ENCODE measurements around the gene ELMOD1. TPM values are rescaled to one million over a fixed set of nuclear protein-coding genes. Genes with fewer than 3 reads are reported as not detected.

Gene ELMOD1
- total RNA-seq, 1 donor from 2014 or later = 0.55 TPM

DNA sequence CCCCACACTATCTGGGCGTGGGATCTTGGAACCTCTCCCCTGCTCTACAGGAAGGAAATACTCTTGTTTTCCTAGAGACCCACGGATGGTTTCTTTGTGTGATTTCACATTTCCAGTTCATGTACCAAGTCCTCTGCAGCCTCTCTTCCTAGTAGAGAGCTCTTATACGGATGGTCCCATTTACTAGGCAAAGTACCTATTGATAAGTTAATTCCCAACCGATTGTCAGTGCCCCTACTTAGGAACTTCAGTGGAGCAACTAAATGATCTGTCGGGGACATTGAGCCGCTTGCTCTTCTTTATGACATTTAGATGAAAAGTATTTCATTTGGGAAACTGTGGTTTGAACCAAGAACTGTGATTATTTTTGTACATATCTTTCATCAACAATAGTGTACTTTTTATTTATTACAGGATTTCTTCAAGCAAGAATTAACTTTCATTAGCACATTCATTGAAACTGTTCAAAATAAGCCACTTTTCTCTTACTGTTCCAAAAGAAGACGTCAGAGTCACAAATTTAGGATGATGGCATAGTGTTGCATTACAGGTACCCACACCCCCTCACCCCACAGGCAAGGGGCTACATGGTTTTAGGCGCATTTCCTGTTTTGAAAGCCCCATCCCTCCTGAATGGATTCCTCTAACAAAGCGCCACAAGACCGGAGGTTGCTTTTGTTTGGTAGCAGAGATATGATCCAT lies 34.2 kb downstream of the ELMOD1 start:
- Mint-ChIP-seq H3K9me3 (ENCODE audit: low read depth) (no peaks in the 10 kb centered on the region), H3K36me3 (ENCODE audit: insufficient read depth) (no peaks in the 10 kb centered on the region), H3K27ac (no peak overlapping the region), H3K27me3 (peaks cover 20% of the 10 kb centered on the region), H3K4me1 (ENCODE audit: low read depth) (no peaks in the 10 kb centered on the region), H3K4me3 (ENCODE audit: low read depth) (no peak overlapping the region)
- DNase-seq (ENCODE audit: low spot score, unreplicated experiment) = no peak
- TF ChIP-seq, protein P1, sequence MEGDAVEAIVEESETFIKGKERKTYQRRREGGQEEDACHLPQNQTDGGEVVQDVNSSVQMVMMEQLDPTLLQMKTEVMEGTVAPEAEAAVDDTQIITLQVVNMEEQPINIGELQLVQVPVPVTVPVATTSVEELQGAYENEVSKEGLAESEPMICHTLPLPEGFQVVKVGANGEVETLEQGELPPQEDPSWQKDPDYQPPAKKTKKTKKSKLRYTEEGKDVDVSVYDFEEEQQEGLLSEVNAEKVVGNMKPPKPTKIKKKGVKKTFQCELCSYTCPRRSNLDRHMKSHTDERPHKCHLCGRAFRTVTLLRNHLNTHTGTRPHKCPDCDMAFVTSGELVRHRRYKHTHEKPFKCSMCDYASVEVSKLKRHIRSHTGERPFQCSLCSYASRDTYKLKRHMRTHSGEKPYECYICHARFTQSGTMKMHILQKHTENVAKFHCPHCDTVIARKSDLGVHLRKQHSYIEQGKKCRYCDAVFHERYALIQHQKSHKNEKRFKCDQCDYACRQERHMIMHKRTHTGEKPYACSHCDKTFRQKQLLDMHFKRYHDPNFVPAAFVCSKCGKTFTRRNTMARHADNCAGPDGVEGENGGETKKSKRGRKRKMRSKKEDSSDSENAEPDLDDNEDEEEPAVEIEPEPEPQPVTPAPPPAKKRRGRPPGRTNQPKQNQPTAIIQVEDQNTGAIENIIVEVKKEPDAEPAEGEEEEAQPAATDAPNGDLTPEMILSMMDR (IDR thresholded peaks at IDR 0.05; ENCODE audit: unreplicated experiment) = no peak

DNA sequence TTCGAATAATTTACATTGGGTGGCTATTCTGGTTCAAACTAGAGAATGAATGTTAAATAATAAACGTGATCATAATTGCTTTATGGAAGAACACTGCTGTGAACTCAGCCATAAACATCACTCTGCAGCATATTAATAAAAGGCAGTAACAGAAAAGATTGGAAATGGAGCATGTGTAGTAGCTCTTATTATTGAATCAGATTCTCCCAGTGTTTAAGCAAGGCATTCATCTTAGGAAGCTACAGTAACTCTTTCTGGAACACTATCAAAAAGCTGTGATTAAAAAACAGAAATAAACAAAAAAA lies 34.7 kb downstream of the ELMOD1 start:
- no peak overlapping the region for H3K27ac Mint-ChIP-seq
- TF ChIP-seq, protein P1 (IDR thresholded peaks at IDR 0.05; ENCODE audit: unreplicated experiment) = no peak
- H3K9me3 Mint-ChIP-seq (ENCODE audit: low read depth) = no peaks in the 10 kb centered on the region
- no peaks in the 10 kb centered on the region for H3K36me3 Mint-ChIP-seq (ENCODE audit: insufficient read depth)
- no peak overlapping the region for H3K4me3 Mint-ChIP-seq (ENCODE audit: low read depth)
- DNase-seq (ENCODE audit: low spot score, unreplicated experiment) = no peak
- H3K27me3 Mint-ChIP-seq = peaks cover 20% of the 10 kb centered on the region
- no peaks in the 10 kb centered on the region for H3K4me1 Mint-ChIP-seq (ENCODE audit: low read depth)

- no peak for DNase-seq (ENCODE audit: low spot score, unreplicated experiment)
- TF ChIP-seq, protein P1 (IDR thresholded peaks at IDR 0.05; ENCODE audit: unreplicated experiment) = no peak
- no peaks in the 10 kb centered on the region for H3K36me3 Mint-ChIP-seq (ENCODE audit: insufficient read depth)
- no peaks in the 10 kb centered on the region for H3K9me3 Mint-ChIP-seq (ENCODE audit: low read depth)
- no peak overlapping the region for H3K4me3 Mint-ChIP-seq (ENCODE audit: low read depth)
- peaks cover 19% of the 10 kb centered on the region for H3K27me3 Mint-ChIP-seq
- H3K4me1 Mint-ChIP-seq (ENCODE audit: low read depth) = no peaks in the 10 kb centered on the region
- H3K27ac Mint-ChIP-seq = no peak overlapping the region
These were observed 40.1 kb downstream of the ELMOD1 start for GRCh38 chr11:107631043-107631442.

GRCh38 chr11:107631931-107632330 lies 41.0 kb downstream of the ELMOD1 start:
- H3K9me3 Mint-ChIP-seq (ENCODE audit: low read depth) = no peaks in the 10 kb centered on the region
- no peak overlapping the region for H3K27ac Mint-ChIP-seq
- DNase-seq (ENCODE audit: low spot score, unreplicated experiment) = no peak
- no peak overlapping the region for H3K4me3 Mint-ChIP-seq (ENCODE audit: low read depth)
- TF ChIP-seq, protein P1 (IDR thresholded peaks at IDR 0.05; ENCODE audit: unreplicated experiment) = no peak
- peaks cover 13% of the 10 kb centered on the region for H3K27me3 Mint-ChIP-seq
- H3K36me3 Mint-ChIP-seq (ENCODE audit: insufficient read depth) = no peaks in the 10 kb centered on the region
- H3K4me1 Mint-ChIP-seq (ENCODE audit: low read depth) = no peaks in the 10 kb centered on the region

- H3K4me1 Mint-ChIP-seq (ENCODE audit: low read depth) = no peaks in the 10 kb centered on the region
- TF ChIP-seq, protein P1 (IDR thresholded peaks at IDR 0.05; ENCODE audit: unreplicated experiment) = no peak
- DNase-seq (ENCODE audit: low spot score, unreplicated experiment) = no peak
- H3K9me3 Mint-ChIP-seq (ENCODE audit: low read depth) = no peaks in the 10 kb centered on the region
- H3K36me3 Mint-ChIP-seq (ENCODE audit: insufficient read depth) = no peaks in the 10 kb centered on the region
- H3K27me3 Mint-ChIP-seq = peaks cover 14% of the 10 kb centered on the region
- no peak overlapping the region for H3K27ac Mint-ChIP-seq
- H3K4me3 Mint-ChIP-seq (ENCODE audit: low read depth) = no peak overlapping the region
These were observed 55.8 kb downstream of the ELMOD1 start for GRCh38 chr11:107646783-107647182.
